WTC11 (cell line): ENCODE measurements around the gene CCDC85A. TPM values are rescaled to one million over a fixed set of nuclear protein-coding genes. Genes with fewer than 3 reads are reported as not detected.
A peak's percentile ranks its signal among the peaks of the same experiment; 100 is the strongest.
"Not testable (repeated sequence)": the region's sequence is repeated elsewhere in the genome, so short reads cannot be mapped to it uniquely, and the experiment has no call there.

Source experiments
- ATAC-seq: fragments of 200-7000 bp; cut with Tn5 transposase; 2 replicates; pipeline ENCODE4 v1.10.0; 2021; ENCODE audit warnings: mild to moderate bottlenecking, moderate library complexity
- CTCF ChIA-PET: fragments of 300-600 bp; sonication (Branson Sonifier 250); formaldehyde crosslinking; loops from one replicate; lab custom pipeline; 2021; ENCODE audit warnings: antibody characterized with exemption; lab: Charles Lee
- POLR2A ChIA-PET: fragments of 350-600 bp; sonication (Branson Sonifier 250); formaldehyde crosslinking; loops from one replicate; lab custom pipeline; 2021; ENCODE audit warnings: antibody characterized with exemption; lab: Charles Lee
- DNase-seq: peaks from one replicate; pipeline ENCODE4 v3.0.0; 2021; ENCODE audit warnings: low spot score
- H3K27ac Mint-ChIP-seq: 2 replicates; pipeline ENCODE4 v1.8.0; 2021; ENCODE audit warnings: mixed read lengths
- H3K27me3 Mint-ChIP-seq: 2 replicates; pipeline ENCODE4 v1.8.0; 2021; ENCODE audit warnings: low read depth, mild to moderate bottlenecking, moderate library complexity, mixed read lengths
- H3K36me3 Mint-ChIP-seq: 2 replicates; pipeline ENCODE4 v1.8.0; 2021; ENCODE audit warnings: mixed read lengths
- H3K4me1 Mint-ChIP-seq: 2 replicates; pipeline ENCODE4 v1.8.0; 2022; ENCODE audit warnings: mixed read lengths
- H3K4me3 Mint-ChIP-seq: 2 replicates; pipeline ENCODE4 v1.8.0; 2021; ENCODE audit warnings: mild to moderate bottlenecking, moderate library complexity, mixed read lengths
- H3K9me3 Mint-ChIP-seq: 2 replicates; pipeline ENCODE4 v1.8.0; 2021; ENCODE audit warnings: mixed read lengths
- CBFB ChIP-seq: sonication (generic); formaldehyde crosslinking; IDR thresholded peaks from 2 replicates; pipeline ENCODE4 v1.8.1; 2022; ENCODE audit warnings: mild to moderate bottlenecking, low read depth, missing genetic modification reagents
- FOXK1 ChIP-seq: sonication (generic); formaldehyde crosslinking; IDR thresholded peaks from 2 replicates; pipeline ENCODE4 v1.8.0; 2022; ENCODE audit warnings: mild to moderate bottlenecking, moderate library complexity, missing genetic modification reagents
- GABPB1 ChIP-seq: sonication (generic); formaldehyde crosslinking; IDR thresholded peaks from 2 replicates; pipeline ENCODE4 v1.8.1; 2023; ENCODE audit warnings: mild to moderate bottlenecking, missing genetic modification reagents
- GRHL2 ChIP-seq: fragments of 250-450 bp; sonication (Bioruptor Pico); IDR thresholded peaks from 2 replicates; pipeline ENCODE4 v1.8.0; 2022; ENCODE audit warnings: mild to moderate bottlenecking, moderate library complexity; ENCODE audit not compliant: insufficient replicate concordance, severe bottlenecking
- IRF2 ChIP-seq: sonication (generic); formaldehyde crosslinking; IDR thresholded peaks from 2 replicates; pipeline ENCODE4 v1.8.0; 2022; ENCODE audit warnings: low read depth, missing genetic modification reagents, borderline replicate concordance
- NFATC4 ChIP-seq: fragments of 250-450 bp; sonication (Bioruptor Pico); IDR thresholded peaks from 2 replicates; pipeline ENCODE4 v1.9.0; 2021; ENCODE audit warnings: mild to moderate bottlenecking
- NR3C1 ChIP-seq: sonication (generic); formaldehyde crosslinking; conservative IDR thresholded peaks from 2 replicates; pipeline ENCODE4 v1.8.1; 2023; ENCODE audit warnings: low read depth, mild to moderate bottlenecking, missing genetic modification reagents
- SP1 ChIP-seq: sonication (generic); formaldehyde crosslinking; conservative IDR thresholded peaks from 2 replicates; pipeline ENCODE4 v1.8.1; 2022; ENCODE audit warnings: missing genetic modification reagents
- total RNA-seq: library from RNA; stranded (reverse); gene quantifications from 3 replicates; pipeline ENCODE4 v1.2.3, GENCODE V29; 2021
- TF ChIP-seq, protein P1 (sequence below): sonication (generic); formaldehyde crosslinking; IDR thresholded peaks from 2 replicates; pipeline ENCODE4 v1.8.0; 2023; ENCODE audit warnings: mild to moderate bottlenecking, missing genetic modification reagents
- TF ChIP-seq, protein P2 (sequence below): sonication (generic); formaldehyde crosslinking; IDR thresholded peaks from 2 replicates; pipeline ENCODE4 v1.8.1; 2023; ENCODE audit warnings: mild to moderate bottlenecking, missing genetic modification reagents
- TF ChIP-seq, protein P3 (sequence below): sonication (generic); formaldehyde crosslinking; IDR thresholded peaks from 2 replicates; pipeline ENCODE4 v1.8.1; 2023; ENCODE audit warnings: mild to moderate bottlenecking, missing genetic modification reagents

Gene CCDC85A
- total RNA-seq, 1 experiment from 2014 or later = 0.22 TPM

DNA sequence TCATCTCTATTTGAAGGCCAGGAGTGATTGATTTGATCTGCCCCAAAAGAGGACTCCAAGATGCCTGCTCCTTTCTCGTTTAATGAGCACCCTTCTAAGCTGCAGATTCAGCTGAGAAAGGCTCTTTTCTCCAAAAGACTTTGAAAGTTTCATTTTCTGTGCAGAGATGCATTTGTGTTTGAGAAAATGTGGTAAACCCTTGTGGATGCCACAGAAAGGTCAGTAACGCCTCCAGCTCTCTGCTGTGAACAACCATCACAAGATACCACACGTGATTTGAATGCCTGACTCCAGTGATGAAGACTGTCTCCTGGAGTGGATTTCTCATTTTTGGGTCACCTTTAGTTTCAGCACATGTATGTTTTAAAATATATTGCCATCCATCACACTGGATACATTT lies 35.0 kb upstream of the CCDC85A start:
- ATAC-seq (no peak), DNase-seq (no peak)
- Mint-ChIP-seq H3K36me3 (peaks cover 11% of the 10 kb centered on the region), H3K27me3 (no peaks in the 10 kb centered on the region), H3K4me1 (no peaks in the 10 kb centered on the region), H3K4me3 (no peak overlapping the region), H3K9me3 (peaks cover 4% of the 10 kb centered on the region), H3K27ac (no peak overlapping the region)
- CTCF ChIA-PET = no interaction called here
- no peak for TF ChIP-seq NR3C1
- TF ChIP-seq FOXK1 = no peak
- POLR2A ChIA-PET = no interaction called here

DNA sequence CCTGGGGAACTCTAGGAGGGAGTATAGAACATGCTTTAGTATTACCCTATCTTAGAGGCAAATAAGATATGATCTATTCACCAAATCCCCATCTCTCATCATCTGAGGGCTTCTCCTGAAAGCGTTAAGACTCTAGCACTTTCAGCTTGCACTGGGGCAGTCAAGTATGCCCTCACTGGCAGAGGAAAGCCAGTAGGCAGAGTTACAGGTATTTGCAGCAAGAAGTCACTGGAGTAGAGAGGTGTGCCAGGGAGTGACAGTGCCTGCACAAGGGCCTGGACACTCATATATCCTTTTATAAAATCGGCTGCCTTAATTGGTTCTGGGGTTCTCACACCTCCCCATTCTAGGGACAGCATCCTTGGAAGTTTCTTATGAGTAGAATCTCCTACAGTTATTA lies 31.9 kb upstream of the CCDC85A start:
- Mint-ChIP-seq H3K27ac (no peak overlapping the region), H3K9me3 (no peaks in the 10 kb centered on the region), H3K27me3 (no peaks in the 10 kb centered on the region), H3K4me3 (no peak overlapping the region), H3K4me1 (no peaks in the 10 kb centered on the region), H3K36me3 (peaks cover 8% of the 10 kb centered on the region; the same call in 1 of the 2 replicates)
- TF ChIP-seq NFATC4 (CRISPR knock-in tag) = no peak
- no peak for TF ChIP-seq IRF2
- TF ChIP-seq SP1 (CRISPR knock-in tag) = no peak
- TF ChIP-seq GABPB1 (CRISPR knock-in tag) = no peak
- TF ChIP-seq, protein P1, sequence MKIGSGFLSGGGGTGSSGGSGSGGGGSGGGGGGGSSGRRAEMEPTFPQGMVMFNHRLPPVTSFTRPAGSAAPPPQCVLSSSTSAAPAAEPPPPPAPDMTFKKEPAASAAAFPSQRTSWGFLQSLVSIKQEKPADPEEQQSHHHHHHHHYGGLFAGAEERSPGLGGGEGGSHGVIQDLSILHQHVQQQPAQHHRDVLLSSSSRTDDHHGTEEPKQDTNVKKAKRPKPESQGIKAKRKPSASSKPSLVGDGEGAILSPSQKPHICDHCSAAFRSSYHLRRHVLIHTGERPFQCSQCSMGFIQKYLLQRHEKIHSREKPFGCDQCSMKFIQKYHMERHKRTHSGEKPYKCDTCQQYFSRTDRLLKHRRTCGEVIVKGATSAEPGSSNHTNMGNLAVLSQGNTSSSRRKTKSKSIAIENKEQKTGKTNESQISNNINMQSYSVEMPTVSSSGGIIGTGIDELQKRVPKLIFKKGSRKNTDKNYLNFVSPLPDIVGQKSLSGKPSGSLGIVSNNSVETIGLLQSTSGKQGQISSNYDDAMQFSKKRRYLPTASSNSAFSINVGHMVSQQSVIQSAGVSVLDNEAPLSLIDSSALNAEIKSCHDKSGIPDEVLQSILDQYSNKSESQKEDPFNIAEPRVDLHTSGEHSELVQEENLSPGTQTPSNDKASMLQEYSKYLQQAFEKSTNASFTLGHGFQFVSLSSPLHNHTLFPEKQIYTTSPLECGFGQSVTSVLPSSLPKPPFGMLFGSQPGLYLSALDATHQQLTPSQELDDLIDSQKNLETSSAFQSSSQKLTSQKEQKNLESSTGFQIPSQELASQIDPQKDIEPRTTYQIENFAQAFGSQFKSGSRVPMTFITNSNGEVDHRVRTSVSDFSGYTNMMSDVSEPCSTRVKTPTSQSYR (CRISPR knock-in tag) = no peak
- TF ChIP-seq, protein P2, sequence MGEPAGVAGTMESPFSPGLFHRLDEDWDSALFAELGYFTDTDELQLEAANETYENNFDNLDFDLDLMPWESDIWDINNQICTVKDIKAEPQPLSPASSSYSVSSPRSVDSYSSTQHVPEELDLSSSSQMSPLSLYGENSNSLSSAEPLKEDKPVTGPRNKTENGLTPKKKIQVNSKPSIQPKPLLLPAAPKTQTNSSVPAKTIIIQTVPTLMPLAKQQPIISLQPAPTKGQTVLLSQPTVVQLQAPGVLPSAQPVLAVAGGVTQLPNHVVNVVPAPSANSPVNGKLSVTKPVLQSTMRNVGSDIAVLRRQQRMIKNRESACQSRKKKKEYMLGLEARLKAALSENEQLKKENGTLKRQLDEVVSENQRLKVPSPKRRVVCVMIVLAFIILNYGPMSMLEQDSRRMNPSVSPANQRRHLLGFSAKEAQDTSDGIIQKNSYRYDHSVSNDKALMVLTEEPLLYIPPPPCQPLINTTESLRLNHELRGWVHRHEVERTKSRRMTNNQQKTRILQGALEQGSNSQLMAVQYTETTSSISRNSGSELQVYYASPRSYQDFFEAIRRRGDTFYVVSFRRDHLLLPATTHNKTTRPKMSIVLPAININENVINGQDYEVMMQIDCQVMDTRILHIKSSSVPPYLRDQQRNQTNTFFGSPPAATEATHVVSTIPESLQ = no peak
- TF ChIP-seq CBFB = no peak
- no peak for DNase-seq
- POLR2A ChIA-PET = no interaction called here
- ATAC-seq = no peak
- CTCF ChIA-PET = no interaction called here

DNA sequence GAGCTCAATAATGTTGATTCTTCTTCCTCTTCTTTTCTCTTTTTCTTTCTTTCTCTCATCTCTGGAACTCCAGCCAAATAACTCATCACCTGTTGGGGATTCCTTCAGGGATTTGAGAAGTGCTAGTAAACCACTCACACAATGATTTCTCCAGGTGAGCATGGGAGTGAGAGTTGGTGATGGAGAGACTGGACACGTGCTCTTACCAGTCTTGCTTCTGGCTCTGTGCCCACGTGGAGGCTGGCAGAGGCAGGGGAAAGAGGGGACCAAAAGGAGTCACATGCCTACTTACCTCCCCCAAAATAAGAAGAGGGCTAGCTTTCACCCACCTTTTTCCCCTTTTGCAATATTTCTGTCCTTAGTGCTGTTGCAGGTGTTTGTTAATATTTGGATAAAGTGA lies 28.6 kb upstream of the CCDC85A start:
- Mint-ChIP-seq H3K27me3 (no peaks in the 10 kb centered on the region), H3K9me3 (peaks cover 4% of the 10 kb centered on the region), H3K4me3 (no peak overlapping the region), H3K4me1 (peaks cover 21% of the 10 kb centered on the region), H3K36me3 (peaks cover 4% of the 10 kb centered on the region), H3K27ac (no peak overlapping the region)
- POLR2A ChIA-PET = no interaction called here
- no peak for TF ChIP-seq GRHL2 (CRISPR knock-in tag)
- TF ChIP-seq, protein P3, sequence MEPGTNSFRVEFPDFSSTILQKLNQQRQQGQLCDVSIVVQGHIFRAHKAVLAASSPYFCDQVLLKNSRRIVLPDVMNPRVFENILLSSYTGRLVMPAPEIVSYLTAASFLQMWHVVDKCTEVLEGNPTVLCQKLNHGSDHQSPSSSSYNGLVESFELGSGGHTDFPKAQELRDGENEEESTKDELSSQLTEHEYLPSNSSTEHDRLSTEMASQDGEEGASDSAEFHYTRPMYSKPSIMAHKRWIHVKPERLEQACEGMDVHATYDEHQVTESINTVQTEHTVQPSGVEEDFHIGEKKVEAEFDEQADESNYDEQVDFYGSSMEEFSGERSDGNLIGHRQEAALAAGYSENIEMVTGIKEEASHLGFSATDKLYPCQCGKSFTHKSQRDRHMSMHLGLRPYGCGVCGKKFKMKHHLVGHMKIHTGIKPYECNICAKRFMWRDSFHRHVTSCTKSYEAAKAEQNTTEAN (CRISPR knock-in tag) = no peak
- ATAC-seq (no peak), DNase-seq (no peak)
- CTCF ChIA-PET = no interaction called here

DNA sequence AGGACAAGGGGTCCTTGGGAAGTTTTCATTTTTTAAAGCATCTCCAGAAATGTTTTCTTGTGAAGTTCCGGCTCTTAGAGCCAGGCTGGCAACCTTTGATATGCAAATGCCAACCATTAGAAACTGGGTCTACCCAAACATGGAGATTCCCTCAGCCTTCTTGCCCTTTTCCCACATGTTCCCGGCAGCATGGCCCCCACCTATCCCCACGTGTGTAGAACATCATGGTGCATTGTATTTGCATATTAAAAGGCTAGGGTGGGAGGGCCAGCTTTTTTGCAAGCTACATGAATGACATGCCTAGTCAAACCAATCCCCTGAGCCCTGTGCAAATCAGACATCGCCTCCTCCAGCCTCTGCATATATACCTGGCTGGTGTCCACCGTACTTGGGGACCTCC lies 23.9 kb upstream of the CCDC85A start:
- Mint-ChIP-seq H3K4me1 (peaks cover 23% of the 10 kb centered on the region), H3K9me3 (peaks cover 13% of the 10 kb centered on the region)
- POLR2A ChIA-PET, H3K27me3 Mint-ChIP-seq, H3K36me3 Mint-ChIP-seq, H3K27ac Mint-ChIP-seq, H3K4me3 Mint-ChIP-seq: not testable (repeated sequence)
- DNase-seq = peak; percentile 31
- peak; percentile 90 for ATAC-seq
- CTCF ChIA-PET = interaction anchor here (0.6 kb wide), 1 partner anchor 464 kb away, joined by 3 read pairs; no protein-coding TSS in a partner anchor
